HG02852 (cell line): ENCODE results near the gene GGT5.
"Not testable (repeated sequence)": the region's sequence is repeated elsewhere in the genome, so short reads cannot be mapped to it uniquely, and the experiment has no call there.

ENCODE experiments used
- ATAC-seq: cut with Tn5 transposase; IDR thresholded peaks from one replicate; pipeline ENCODE4 v1.9.1; 2021; ENCODE audit warnings: mild to moderate bottlenecking, moderate library complexity; ENCODE audit not compliant: unreplicated experiment

The GGT5 gene

GRCh38 chr22:24185001-24185500 is 59.8 kb downstream of the GGT5 start:
- no peak for ATAC-seq

DNA sequence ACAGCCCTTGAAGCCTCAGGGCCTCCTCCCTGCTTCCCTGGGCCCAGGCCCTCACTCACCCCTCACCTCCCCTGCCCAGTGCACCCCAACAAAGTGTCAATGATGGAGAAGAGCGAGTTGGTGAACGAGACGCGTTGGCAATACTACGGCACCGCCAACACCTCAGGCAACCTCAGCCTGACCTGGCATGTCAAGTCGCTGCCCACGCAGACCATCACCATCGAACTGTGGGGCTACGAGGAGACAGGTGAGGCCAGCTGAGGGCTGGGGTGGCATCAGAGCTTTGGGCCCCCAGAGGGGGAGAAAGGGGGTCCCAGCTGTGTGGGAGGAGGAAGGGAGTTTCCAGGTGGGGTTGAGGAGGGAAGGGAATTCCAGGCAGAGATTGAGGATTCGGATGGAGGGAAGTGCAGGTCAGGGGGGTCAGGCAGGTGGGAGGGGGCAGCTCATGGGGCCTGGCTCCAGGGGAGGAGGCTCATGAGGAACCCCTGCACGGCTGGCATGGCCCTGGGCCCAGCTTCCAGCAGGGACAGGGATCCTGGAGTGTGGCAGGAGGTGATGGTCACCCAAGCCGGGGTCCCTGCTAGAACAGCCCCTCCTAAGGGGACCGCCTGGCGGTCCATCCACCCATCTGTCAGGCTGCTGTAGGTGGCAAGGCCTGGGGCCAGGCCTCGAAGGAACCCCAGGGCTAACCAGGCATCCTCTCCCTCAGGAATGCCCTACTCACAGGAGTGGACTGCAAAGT is 60.7 kb downstream of the GGT5 start:
- no peak for ATAC-seq

DNA sequence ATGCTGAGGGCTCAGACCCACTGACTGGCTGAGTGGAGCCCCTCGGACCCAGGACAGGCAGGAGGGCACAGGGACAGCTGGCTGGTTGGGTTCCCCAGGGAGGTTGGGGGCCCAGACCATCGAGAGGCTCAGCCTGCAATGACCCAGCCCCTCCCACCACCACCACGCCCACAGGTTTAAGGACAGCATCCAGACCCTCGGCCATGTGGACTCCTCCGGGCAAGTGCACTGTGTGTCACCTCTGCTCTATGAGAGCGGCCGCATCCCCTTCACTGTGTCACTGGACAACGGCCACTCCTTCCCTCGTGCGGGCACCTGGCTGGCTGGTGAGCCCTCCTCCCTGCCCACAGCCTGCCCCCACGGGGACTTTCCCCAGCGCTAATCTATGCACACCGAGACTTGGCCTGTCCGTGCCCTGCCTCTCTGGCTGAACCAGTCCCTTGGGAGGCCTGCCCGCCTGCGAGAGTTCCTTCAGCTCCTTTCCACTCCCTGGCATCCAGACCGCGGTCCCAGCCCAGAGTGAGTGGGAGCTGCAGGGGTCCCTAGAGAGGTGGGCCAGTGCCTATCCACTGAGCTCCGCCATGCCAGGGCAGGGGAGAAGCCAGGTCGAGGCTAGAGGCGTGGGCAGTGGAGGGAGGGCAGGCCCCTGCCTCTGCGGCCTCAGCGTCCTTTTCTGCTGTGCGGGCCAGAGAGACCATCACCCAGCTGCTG is 61.4 kb downstream of the GGT5 start:
- ATAC-seq: no peak

DNA sequence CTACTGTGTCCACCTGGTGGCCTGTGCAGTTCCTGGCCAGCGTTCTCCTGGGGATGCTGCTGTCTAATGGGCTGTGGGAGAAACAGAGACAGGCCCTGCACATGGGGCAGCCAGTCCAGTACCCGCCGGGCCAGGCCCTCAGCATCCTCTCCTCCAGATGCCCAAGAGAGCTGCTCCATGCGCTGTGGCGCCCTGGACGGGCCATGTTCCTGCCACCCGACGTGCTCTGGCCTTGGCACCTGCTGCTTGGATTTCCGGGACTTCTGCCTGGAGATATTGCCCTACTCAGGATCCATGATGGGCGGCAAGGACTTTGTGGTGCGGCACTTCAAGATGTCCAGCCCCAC is 62.0 kb downstream of the GGT5 start:
- not testable (repeated sequence) for ATAC-seq

GRCh38 chr22:24181996-24182899 is 62.6 kb downstream of the GGT5 start:
- ATAC-seq: no peak

DNA sequence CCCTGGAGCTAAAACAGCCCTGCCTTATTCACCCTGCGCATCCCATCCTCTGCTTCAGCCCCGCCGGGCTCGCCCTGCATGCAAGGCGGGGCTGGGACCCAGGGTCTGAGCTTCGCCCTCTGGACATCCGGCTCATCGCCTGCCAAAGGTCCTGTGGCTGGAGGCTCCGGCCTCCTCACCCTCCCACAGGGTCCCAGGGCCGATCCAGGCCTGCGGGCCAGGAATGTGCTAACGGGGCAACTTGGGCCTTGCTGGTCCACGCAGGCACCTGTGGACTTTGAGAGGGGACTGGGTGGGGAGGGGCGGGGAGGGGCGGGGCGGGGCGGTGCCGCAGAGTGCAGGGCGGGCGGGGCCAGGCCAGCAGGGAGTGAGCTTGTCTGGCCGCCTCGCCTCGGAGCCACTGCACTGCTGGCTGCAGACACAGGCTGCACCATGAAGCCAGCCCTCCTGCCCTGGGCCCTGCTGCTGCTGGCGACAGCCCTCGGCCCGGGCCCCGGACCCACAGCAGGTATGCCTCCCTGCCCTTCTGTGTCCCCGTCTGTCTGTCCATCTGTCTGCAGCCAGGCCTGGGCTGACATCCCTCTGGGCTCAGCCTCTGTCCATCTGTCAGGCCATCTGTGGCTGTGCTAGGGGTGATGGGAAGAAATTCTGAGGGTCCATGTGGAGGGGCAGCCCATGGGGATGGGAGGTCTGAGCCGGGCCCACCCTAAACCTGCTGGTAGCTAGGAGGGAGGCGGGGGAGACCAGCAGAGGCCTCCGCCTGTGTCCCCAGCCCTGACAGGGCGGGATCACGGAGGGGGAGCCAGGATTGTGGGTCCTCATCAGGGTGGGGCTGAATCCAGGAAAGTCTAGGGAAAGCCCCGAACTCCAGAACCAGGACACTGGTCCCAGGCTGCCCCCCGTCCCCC is 63.5 kb downstream of the GGT5 start, which contains the start of gene SUSD2:
Gene SUSD2 (plus strand): TSS at position 400 of the 908 bp plus-strand sequence. CDS start 33 bp downstream, at position 433.
- no peak for ATAC-seq

GRCh38 chr22:24180316-24181087 is 64.4 kb downstream of the GGT5 start:
- no peak for ATAC-seq

DNA sequence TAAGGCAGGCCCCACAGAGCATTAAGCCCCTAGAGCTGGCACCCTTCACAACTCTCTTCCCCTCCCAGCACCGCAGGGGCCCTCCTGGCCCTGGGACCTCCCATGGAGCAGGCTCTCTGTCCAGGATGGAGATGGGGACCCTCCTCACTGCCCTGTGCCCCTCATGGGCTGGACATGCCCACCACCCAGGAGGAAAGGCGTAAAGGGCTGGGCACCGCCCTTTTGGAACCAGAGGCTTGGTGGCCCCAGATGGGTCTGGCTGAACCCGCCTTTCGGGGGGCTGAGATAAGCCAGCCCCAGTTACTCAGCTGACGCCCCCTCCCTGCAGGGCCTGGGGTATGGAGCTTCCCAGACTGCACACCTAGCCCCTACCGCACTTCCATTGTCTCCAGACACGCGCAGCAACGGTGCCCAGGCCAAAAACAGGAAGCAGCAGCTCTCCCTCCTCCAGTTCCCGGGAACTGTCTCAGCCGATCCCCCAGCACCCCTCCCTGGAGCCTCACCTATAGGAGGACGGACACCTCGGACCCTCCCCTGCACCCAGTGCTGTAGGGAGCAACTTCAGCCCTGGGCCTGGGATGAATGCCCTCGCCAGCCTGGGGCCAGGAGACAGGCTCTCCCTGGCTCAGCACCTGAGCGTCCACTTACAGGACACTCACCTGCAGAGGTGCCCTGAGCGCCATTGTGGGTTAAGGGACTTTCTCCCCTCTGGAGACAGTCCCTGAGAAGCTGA is 65.2 kb downstream of the GGT5 start:
- ATAC-seq: no peak

- no peak for ATAC-seq
Observed at GRCh38 chr22:24178502-24179440, 66.1 kb downstream of the GGT5 start.

DNA sequence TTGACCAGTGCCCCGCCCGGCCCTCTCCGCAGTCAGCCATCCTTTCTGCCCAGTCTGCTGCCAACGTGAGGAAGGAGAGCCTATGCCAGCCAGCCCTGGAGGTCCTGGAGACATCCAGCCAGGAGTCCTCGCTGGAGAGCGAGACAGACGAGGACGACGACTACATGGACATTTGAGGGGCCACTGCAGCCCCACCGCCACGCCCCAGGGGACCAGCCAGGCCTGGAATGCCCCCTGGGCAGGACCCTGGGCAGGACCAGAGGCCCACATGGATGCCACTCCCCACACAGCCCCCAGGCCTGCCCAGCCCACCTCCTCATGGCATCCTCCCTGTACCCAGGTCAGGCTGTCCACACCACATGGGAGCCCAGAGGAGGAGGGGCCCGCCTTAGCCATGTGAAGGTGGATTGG is 66.9 kb downstream of the GGT5 start:
- no peak for ATAC-seq

GRCh38 chr22:24177456-24177855 is 67.4 kb downstream of the GGT5 start:
- no peak for ATAC-seq

DNA sequence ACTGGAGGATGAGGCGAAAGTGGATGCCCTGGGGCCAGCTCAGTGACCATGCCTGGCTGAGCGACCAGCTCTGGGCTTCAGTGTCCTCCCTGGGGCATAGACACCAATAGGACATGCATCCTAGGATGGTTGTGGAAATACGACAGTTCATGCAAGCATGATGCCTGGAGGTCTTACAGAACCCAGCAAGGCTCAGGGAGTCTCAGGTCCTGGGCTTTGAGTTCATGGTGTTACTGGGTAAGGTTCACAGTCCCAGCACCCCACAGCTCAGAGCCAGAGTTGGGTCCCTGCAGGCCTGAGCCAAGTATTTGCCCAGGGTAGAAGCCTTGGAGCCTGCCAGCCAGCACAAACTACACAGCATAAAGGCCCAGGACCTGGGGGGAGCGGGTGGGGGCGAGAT is 67.8 kb downstream of the GGT5 start:
- ATAC-seq: no peak

GRCh38 chr22:24176630-24177029 is 68.3 kb downstream of the GGT5 start:
- no peak for ATAC-seq

GRCh38 chr22:24176040-24176439 is 68.8 kb downstream of the GGT5 start:
- no peak for ATAC-seq

DNA sequence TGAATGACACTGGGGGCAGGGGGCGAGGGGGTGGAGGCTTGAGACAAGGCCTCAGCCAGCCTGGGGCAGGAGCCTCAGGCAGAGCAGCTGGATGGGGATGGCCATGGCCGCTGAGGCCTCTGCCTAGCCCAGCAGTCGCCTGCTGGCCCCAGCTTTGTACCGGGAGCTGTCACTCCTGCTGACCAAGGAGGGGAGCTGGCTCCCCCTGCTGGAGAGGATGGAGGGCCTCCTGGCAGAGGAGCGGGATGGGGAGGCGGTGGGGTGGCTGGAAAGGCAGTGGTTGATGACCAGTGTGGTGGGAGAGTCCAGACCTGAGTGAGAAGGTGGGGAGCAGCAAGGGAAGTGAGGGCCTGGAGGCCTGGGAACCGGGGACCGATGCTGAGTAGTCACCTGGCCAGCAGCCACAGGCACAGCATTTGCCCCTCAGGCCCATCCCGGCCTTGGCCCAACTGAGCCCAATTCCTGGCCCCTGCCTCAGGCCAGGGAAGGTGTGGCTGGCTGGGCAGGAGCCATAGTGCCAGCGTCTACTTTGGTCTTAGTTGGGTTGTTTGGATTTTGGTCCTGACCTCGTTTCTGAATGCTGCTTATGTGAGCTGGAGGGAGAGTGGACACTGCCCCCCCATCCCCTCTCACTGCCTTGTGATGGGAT is 69.6 kb downstream of the GGT5 start:
- no peak for ATAC-seq

GRCh38 chr22:24171822-24172221 is 73.1 kb downstream of the GGT5 start:
- no peak for ATAC-seq

DNA sequence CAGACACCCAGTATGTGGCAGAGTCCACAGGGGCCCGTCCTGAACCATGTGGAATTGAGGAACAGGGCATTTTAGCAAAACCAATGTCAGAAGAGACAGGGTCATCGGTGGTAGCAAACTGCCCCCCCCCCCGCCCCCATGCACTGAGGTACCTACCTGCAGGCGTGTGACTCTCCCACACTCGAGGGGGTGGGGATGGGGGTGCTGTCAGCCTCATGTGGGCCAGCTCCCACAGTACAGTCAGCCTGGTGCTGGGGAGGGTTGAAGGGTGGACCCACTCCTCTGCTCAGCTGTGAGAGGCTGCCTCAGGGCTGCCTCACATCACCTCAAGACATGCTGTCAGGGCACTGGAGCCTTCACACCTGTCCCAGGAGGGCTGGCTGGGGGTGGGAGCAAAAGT is 74.2 kb downstream of the GGT5 start:
- no peak for ATAC-seq
